Measurements from ENCODE around the gene TMSB15B. TPM values are rescaled to one million over a fixed set of nuclear protein-coding genes. Genes with fewer than 3 reads are reported as not detected.
"Not testable (repeated sequence)": the region's sequence is repeated elsewhere in the genome, so short reads cannot be mapped to it uniquely, and the experiment has no call there.

The TMSB15B gene
- total and polyA plus RNA-seq, 2 donors (not counting 3 experiments of a cell fraction or from before 2014, with no cell fraction given), result 14.5 to 15.1 TPM

GRCh38 chrX:103932133-103932532, 30.3 kb upstream of the TMSB15B start:
- dilution Hi-C loops (cut with MboI; ENCODE audit: extremely low pct_ligation_motif_present, low sequenced_read_pairs) (no loop called here), intact Hi-C loops (cut with micrococcal nuclease) (no loop called here)
- Histone ChIP-seq H3K27me3 (ENCODE audit: control insufficient read depth in 2 of 2, insufficient read depth in 2 of 2, low read length in 2 of 2) (no peaks in the 10 kb centered on the region), H3K9me3 (replicated peaks; ENCODE audit: control insufficient read depth, insufficient read depth, low read length) (no peaks in the 10 kb centered on the region), H3K9ac (replicated peaks; ENCODE audit: extremely low read depth, insufficient read depth, low read length) (no peak overlapping the region), H4K20me1 (replicated peaks; ENCODE audit: control insufficient read depth, extremely low read depth, insufficient read depth, low read length) (no peaks in the 10 kb centered on the region), H3K27ac (ENCODE audit: insufficient read depth, low read depth, low read length) (no peak overlapping the region), H3K4me2 (ENCODE audit: insufficient read depth, low read length) (no peak overlapping the region), H2AFZ (ENCODE audit: low read depth, low read length) (no peak overlapping the region), H3K36me3 (ENCODE audit: control insufficient read depth in 2 of 2, extremely low read depth in 1 of 2, insufficient read depth in 2 of 2, low read length in 2 of 2) (no peaks in the 10 kb centered on the region), H3K9me1 (replicated peaks; ENCODE audit: control insufficient read depth, extremely low read depth, insufficient read depth, low read length) (no peaks in the 10 kb centered on the region), H3K4me3 (replicated peaks in 1 of 3; ENCODE audit: insufficient read depth in 1 of 3, low read depth in 1 of 3, low read length in 3 of 3) (no peak overlapping the region), H3K4me1 (ENCODE audit: control insufficient read depth, extremely low read depth, insufficient read depth, low read length) (no peaks in the 10 kb centered on the region), H3K79me2 (ENCODE audit: control insufficient read depth, insufficient read depth, low read length) (no peaks in the 10 kb centered on the region)
- ChIA-PET POLR2A (no interaction called here), CTCF (interaction anchor here (1.4 kb wide), 1 partner anchor 87 kb away, joined by 4 read pairs; no protein-coding TSS in a partner anchor)
- DNase-seq (ENCODE audit: low read depth, low spot score) (no peak), FAIRE-seq (no peak)
- no peak for TF ChIP-seq FOS (IDR thresholded peaks at IDR 0.05; ENCODE audit: borderline replicate concordance, insufficient read depth, low read length)
- TF ChIP-seq EZH2 (IDR thresholded peaks at IDR 0.05; ENCODE audit: borderline replicate concordance, low read depth, low read length, severe bottlenecking), result no peak
- no peak for TF ChIP-seq POLR2A (IDR thresholded peaks at IDR 0.05; ENCODE audit: low read depth, low read length)
- TF ChIP-seq, protein P1, sequence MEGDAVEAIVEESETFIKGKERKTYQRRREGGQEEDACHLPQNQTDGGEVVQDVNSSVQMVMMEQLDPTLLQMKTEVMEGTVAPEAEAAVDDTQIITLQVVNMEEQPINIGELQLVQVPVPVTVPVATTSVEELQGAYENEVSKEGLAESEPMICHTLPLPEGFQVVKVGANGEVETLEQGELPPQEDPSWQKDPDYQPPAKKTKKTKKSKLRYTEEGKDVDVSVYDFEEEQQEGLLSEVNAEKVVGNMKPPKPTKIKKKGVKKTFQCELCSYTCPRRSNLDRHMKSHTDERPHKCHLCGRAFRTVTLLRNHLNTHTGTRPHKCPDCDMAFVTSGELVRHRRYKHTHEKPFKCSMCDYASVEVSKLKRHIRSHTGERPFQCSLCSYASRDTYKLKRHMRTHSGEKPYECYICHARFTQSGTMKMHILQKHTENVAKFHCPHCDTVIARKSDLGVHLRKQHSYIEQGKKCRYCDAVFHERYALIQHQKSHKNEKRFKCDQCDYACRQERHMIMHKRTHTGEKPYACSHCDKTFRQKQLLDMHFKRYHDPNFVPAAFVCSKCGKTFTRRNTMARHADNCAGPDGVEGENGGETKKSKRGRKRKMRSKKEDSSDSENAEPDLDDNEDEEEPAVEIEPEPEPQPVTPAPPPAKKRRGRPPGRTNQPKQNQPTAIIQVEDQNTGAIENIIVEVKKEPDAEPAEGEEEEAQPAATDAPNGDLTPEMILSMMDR (IDR thresholded peaks at IDR 0.05; ENCODE audit: extremely low read depth in 1 of 2, insufficient read depth in 1 of 2, low read depth in 1 of 2, low read length in 2 of 2), result no peak
- TF ChIP-seq MAX (IDR thresholded peaks at IDR 0.05; ENCODE audit: insufficient read depth, insufficient read length), result no peak
- TF ChIP-seq POLR2AphosphoS5 (IDR thresholded peaks at IDR 0.05; ENCODE audit: insufficient read depth, low read depth, low read length), result no peak
- TF ChIP-seq MYC (IDR thresholded peaks at IDR 0.05; ENCODE audit: low read depth, low read length), result no peak
- no peak for TF ChIP-seq JUN (IDR thresholded peaks at IDR 0.05; ENCODE audit: borderline replicate concordance, insufficient read depth, insufficient read length, low read depth)
- TF ChIP-seq GATA2 (IDR thresholded peaks at IDR 0.05; ENCODE audit: insufficient read depth, insufficient read length, low read depth, low read length), result no peak
- BruUV-seq (replicated peaks), result no TSS peak

GRCh38 chrX:103940257-103940656, 22.2 kb upstream of the TMSB15B start:
- intact Hi-C loops (cut with micrococcal nuclease); H4K20me1 ChIP-seq (replicated peaks; ENCODE audit: control insufficient read depth, extremely low read depth, insufficient read depth, low read length); H2AFZ ChIP-seq (ENCODE audit: low read depth, low read length); H3K79me2 ChIP-seq (ENCODE audit: control insufficient read depth, insufficient read depth, low read length); H3K4me1 ChIP-seq (ENCODE audit: control insufficient read depth, extremely low read depth, insufficient read depth, low read length); POLR2A ChIA-PET; H3K27ac ChIP-seq (ENCODE audit: insufficient read depth, low read depth, low read length); H3K4me2 ChIP-seq (ENCODE audit: insufficient read depth, low read length); H3K36me3 ChIP-seq (ENCODE audit: control insufficient read depth in 2 of 2, extremely low read depth in 1 of 2, insufficient read depth in 2 of 2, low read length in 2 of 2); H3K9me1 ChIP-seq (replicated peaks; ENCODE audit: control insufficient read depth, extremely low read depth, insufficient read depth, low read length); dilution Hi-C loops (cut with MboI; ENCODE audit: extremely low pct_ligation_motif_present, low sequenced_read_pairs); H3K27me3 ChIP-seq (ENCODE audit: control insufficient read depth in 2 of 2, insufficient read depth in 2 of 2, low read length in 2 of 2); DNase-seq (ENCODE audit: low read depth, low spot score); FAIRE-seq; H3K9me3 ChIP-seq (replicated peaks; ENCODE audit: control insufficient read depth, insufficient read depth, low read length); BruUV-seq (replicated peaks); H3K4me3 ChIP-seq (replicated peaks in 1 of 3; ENCODE audit: insufficient read depth in 1 of 3, low read depth in 1 of 3, low read length in 3 of 3); H3K9ac ChIP-seq (replicated peaks; ENCODE audit: extremely low read depth, insufficient read depth, low read length): not testable (repeated sequence)
- CTCF ChIA-PET, result interaction anchor here (0.8 to 1.0 kb wide), 2 partner anchors 22 to 95 kb away, joined by 3 to 30 read pairs; no protein-coding TSS in a partner anchor
